Esophagus muscularis mucosa (tissue), 4 donors: ENCODE results near the gene ARPIN. TPM values are rescaled to one million over a fixed set of nuclear protein-coding genes. Genes with fewer than 3 reads are reported as not detected.
A peak's percentile ranks its signal among the peaks of the same experiment; 100 is the strongest.
"Not testable (repeated sequence)": the region's sequence is repeated elsewhere in the genome, so short reads cannot be mapped to it uniquely, and the experiment has no call there.

Source experiments
- DNase-seq: peaks from one replicate; pipeline ENCODE4 v3.0.0-alpha.2; 2017; ENCODE audit errors: extremely low spot score
- H3K27ac ChIP-seq, 4 donors: fragments of 200-600 bp; sonication (generic); replicated peaks in 1 of 4; 1 replicate in 3 of 4; 2 replicates in 1 of 4; pipeline ENCODE4 v1.5.1; 2016 to 2019; ENCODE audit warnings: mild to moderate bottlenecking in 1 of 4
- H3K27me3 ChIP-seq, 4 donors: fragments of 200-600 bp; sonication (generic); one replicate each; pipeline versions ENCODE4 v1.5.1 to v1.6.0; 2016 to 2019
- H3K36me3 ChIP-seq, 4 donors: fragments of 200-600 bp; sonication (generic); one replicate each; pipeline ENCODE4 v1.5.1; 2016 to 2019
- H3K4me1 ChIP-seq, 4 donors: fragments of 200-600 bp; sonication (generic); one replicate each; pipeline ENCODE4 v1.5.1; 2016 to 2019
- H3K4me3 ChIP-seq, 4 donors: fragments of 200-600 bp; sonication (generic); 1 replicate in 2 of 4; 2 replicates in 2 of 4; pipeline ENCODE4 v1.5.1; 2016 to 2019; ENCODE audit warnings: mild to moderate bottlenecking in 4 of 4, moderate library complexity in 1 of 4
- H3K9me3 ChIP-seq, 4 donors: fragments of 200-600 bp; sonication (generic); 1 replicate in 3 of 4; 2 replicates in 1 of 4; pipeline ENCODE4 v1.5.1; 2016 to 2019
- EP300 ChIP-seq: sonication (generic); formaldehyde crosslinking; IDR thresholded peaks from one replicate; pipeline ENCODE4 v1.6.1; 2017; ENCODE audit warnings: antibody characterized with exemption
- POLR2A ChIP-seq: fragments of 450-650 bp; IDR thresholded peaks from one replicate; pipeline ENCODE4 v1.6.1; 2017; ENCODE audit warnings: antibody characterized with exemption, moderate library complexity, mild to moderate bottlenecking, low read depth
- POLR2AphosphoS5 ChIP-seq, 2 donors: sonication (generic); formaldehyde crosslinking; IDR thresholded peaks; one replicate each; pipeline ENCODE4 v1.6.1; 2017; ENCODE audit warnings: antibody characterized with exemption in 2 of 2
- WGBS: methylation state at CpG from one replicate; pipeline ENCODE4 v1.1.5; 2018; 5-methylcytosine and 5-hydroxymethylcytosine counted together
- intact Hi-C: fragments of 100-400 bp; cut with DNase I; formaldehyde crosslinking; loops from one replicate; pipeline ENCODE4 v1.15.1; 2023
- total RNA-seq, 4 donors: library from RNA; depleted of rRNA; stranded (reverse); fragments of >200 nt; gene quantifications; one replicate each; pipeline versions ENCODE4 v1.1.0 to v1.2.1, GENCODE V29; 2016
- TF ChIP-seq, protein P1 (sequence below), 3 experiments: fragments of 200-600 bp in 2 of 3; fragments of 450-650 bp in 1 of 3; sonication (generic) in 2 of 3; IDR thresholded peaks; one replicate each; pipeline ENCODE4 v1.5.1; 2017 to 2019; ENCODE audit warnings: antibody characterized with exemption in 3 of 3, mild to moderate bottlenecking in 2 of 3, moderate library complexity in 1 of 3

Gene ARPIN
- total RNA-seq, 4 donors from 2014 or later = 19.9 to 26.6 (median 25.4) TPM

DNA sequence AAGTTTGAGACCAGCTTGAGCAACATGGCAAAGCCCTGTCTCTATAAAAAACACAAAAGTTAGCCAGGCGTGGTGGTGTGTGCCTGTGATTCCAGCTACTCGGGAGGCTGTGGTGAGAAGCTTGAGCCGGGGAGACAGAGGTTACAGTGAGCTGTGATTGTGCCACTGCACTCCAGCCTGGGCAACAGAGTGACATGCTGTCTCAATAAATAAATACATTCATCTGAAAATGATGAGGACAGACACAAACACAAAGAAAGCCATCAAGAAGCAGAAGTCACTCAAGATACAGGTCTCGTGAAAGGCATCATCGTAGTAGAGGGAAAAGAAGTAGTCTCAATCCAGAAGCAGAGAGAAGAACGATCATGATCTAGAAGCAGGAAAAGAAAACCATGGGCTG is 37.0 kb downstream of the ARPIN start:
- 85% methylated on average over 6 of the region's 6 CpGs for WGBS
- H3K4me3 ChIP-seq = no peak overlapping the region
- no peak for TF ChIP-seq POLR2AphosphoS5 (IDR thresholded peaks at IDR 0.05)
- TF ChIP-seq, protein P1, sequence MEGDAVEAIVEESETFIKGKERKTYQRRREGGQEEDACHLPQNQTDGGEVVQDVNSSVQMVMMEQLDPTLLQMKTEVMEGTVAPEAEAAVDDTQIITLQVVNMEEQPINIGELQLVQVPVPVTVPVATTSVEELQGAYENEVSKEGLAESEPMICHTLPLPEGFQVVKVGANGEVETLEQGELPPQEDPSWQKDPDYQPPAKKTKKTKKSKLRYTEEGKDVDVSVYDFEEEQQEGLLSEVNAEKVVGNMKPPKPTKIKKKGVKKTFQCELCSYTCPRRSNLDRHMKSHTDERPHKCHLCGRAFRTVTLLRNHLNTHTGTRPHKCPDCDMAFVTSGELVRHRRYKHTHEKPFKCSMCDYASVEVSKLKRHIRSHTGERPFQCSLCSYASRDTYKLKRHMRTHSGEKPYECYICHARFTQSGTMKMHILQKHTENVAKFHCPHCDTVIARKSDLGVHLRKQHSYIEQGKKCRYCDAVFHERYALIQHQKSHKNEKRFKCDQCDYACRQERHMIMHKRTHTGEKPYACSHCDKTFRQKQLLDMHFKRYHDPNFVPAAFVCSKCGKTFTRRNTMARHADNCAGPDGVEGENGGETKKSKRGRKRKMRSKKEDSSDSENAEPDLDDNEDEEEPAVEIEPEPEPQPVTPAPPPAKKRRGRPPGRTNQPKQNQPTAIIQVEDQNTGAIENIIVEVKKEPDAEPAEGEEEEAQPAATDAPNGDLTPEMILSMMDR (IDR thresholded peaks at IDR 0.05) = no peak
- TF ChIP-seq POLR2A = no peak
- TF ChIP-seq EP300 = no peak
- no peaks in the 10 kb centered on the region for H3K9me3 ChIP-seq
- intact Hi-C loops = loop anchor here (2.0 to 10.0 kb wide), 2 partner anchors 115 to 231 kb away; no protein-coding TSS in a partner anchor
- H3K27ac ChIP-seq = no peak overlapping the region
- peaks cover 0 to 9% (median 5%) of the 10 kb centered on the region in 4 donors for H3K4me1 ChIP-seq
- peaks cover 18 to 75% (median 47%) of the 10 kb centered on the region in 4 donors for H3K36me3 ChIP-seq
- H3K27me3 ChIP-seq = no peaks in the 10 kb centered on the region
- DNase-seq = no peak

DNA sequence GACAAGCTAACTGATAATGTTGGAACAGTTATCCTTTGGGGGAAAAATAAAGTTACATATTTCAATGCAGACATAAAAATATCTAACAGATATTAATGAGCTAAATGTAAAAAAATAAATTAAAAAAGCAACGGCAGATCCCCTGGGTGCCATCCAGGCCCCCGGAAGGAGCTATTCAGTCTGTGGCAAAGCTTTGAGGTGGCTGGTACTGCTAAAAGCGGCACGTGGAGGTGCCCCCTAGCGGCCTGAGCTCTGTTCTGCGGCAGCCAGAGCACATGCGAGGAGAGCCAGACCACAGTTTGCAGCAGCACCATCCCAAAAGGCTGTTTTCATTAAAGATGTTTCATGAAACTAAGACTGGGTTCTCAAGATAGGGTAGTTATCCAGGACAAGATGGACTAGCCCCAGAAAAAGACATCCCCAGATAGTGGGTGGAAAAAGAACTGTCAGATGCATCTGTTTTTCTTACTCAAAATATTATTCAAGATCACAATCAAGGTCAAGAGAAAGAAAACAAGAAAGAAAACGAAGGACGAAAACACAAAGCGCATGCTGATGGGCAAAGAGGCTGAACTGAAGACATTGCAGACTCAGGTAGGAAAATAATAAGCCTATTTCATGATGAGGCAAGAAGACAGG is 37.7 kb downstream of the ARPIN start:
- peaks cover 0 to 13% (median 6%) of the 10 kb centered on the region in 4 donors for H3K4me1 ChIP-seq
- intact Hi-C loops = loop anchor here (2.0 to 10.0 kb wide), 2 partner anchors 114 to 230 kb away; no protein-coding TSS in a partner anchor
- no peaks in the 10 kb centered on the region for H3K9me3 ChIP-seq
- WGBS = 25% methylated on average over 10 of the region's 10 CpGs
- TF ChIP-seq, protein P1 (IDR thresholded peaks at IDR 0.05) = peak; percentile 86 to 91 (median 87)
- no peak for TF ChIP-seq EP300
- TF ChIP-seq POLR2AphosphoS5 (IDR thresholded peaks at IDR 0.05) = peak; percentile 21 to 32
- no peak for TF ChIP-seq POLR2A
- H3K27me3 ChIP-seq = no peaks in the 10 kb centered on the region
- H3K27ac ChIP-seq = no peak overlapping the region
- H3K36me3 ChIP-seq = peaks cover 24 to 80% (median 50%) of the 10 kb centered on the region in 4 donors
- peak; percentile 93 for DNase-seq
- H3K4me3 ChIP-seq = no peak overlapping the region

DNA sequence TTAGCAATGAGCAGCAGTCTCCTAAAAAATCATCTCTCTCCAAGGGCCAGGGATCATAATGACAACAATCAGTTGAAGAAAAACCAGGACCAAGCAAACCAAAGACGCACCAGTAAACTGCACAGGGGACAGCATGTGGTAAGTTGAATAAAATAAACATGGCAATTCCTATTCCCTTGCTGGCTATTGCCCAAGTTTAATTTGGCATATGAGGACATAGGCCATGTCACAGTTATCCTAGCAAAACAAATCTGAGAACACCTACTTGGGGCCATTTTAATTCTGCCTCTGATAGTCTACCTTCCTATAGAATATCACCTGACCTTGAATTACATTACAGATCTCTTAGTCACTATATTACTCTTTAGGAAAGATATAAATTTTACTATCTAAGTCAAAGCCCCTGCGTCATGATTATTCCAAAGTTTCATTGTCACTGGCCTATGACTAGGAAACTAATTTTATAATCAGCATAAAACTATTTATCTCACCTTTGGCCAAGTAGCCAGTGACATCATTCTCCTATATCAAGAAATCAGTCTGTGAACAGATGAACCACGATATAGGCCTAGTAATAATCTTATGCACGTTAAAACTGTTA is 42.0 kb downstream of the ARPIN start:
- H3K4me3 ChIP-seq = no peak overlapping the region
- intact Hi-C loops = loop anchor here (10.0 kb wide), 1 partner anchor 226 kb away; no protein-coding TSS in a partner anchor
- peaks cover 0 to 13% (median 6%) of the 10 kb centered on the region in 4 donors for H3K4me1 ChIP-seq
- WGBS = 90% methylated on average over 4 of the region's 4 CpGs
- H3K27me3 ChIP-seq = no peaks in the 10 kb centered on the region
- H3K36me3 ChIP-seq = peaks cover 9 to 48% (median 33%) of the 10 kb centered on the region in 4 donors
- TF ChIP-seq, protein P1 (IDR thresholded peaks at IDR 0.05) = no peak
- TF ChIP-seq POLR2A (no peak), POLR2AphosphoS5 (IDR thresholded peaks at IDR 0.05) (no peak), EP300 (no peak)
- H3K9me3 ChIP-seq = no peaks in the 10 kb centered on the region
- no peak for DNase-seq
- H3K27ac ChIP-seq = no peak overlapping the region

DNA sequence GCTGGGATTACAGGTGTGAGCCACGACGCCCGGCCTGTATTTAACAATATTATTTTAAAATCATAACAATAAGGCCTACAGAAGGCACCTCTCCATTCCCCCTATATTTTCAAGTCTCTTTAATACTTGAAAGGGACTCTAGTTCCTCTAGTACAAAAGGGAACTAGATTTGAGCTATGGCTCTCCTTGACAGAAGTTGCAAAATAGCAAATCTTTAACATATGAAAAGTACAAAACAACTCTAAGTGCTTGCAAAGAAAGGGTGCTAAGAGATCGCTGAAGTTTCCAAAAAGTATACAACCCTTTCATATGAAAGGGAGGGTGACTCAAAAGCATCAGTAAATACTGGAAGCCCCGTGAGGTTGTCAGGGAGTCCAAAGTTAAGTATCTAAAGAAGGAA is 42.7 kb downstream of the ARPIN start:
- Histone ChIP-seq H3K4me3 (no peak overlapping the region), H3K27ac (no peak overlapping the region), H3K27me3 (no peaks in the 10 kb centered on the region), H3K9me3 (no peaks in the 10 kb centered on the region), H3K36me3 (peaks cover 15 to 49% (median 37%) of the 10 kb centered on the region in 4 donors), H3K4me1 (peaks cover 0 to 11% (median 6%) of the 10 kb centered on the region in 4 donors)
- intact Hi-C loops = loop anchor here (10.0 kb wide), 1 partner anchor 225 kb away; no protein-coding TSS in a partner anchor
- 95% methylated on average over 5 of the region's 5 CpGs for WGBS
- DNase-seq = no peak
- TF ChIP-seq, protein P1 (IDR thresholded peaks at IDR 0.05) = no peak
- no peak for TF ChIP-seq POLR2AphosphoS5 (IDR thresholded peaks at IDR 0.05)

DNA sequence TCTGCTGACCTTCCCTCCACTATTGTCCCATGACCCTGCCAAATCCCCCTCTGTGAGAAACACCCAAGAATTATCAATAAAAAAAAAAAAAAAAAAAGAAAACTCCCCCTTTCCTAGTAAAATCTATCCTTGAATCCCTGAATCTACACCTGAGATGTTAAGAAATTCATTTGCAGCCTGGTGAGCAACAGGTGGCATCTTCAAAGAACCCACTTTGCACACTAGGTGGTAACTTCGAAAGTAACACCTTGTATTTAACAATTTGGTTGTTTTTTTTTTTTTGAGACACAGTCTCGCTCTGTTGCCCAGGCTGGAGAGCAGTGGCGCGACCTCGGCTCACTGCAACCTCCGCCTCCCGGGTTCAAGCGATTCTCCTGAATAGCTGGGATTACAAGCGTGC is 43.3 kb downstream of the ARPIN start:
- not testable (repeated sequence) for H3K4me3 ChIP-seq

More for the DNA sequence above, 43.3 kb downstream of the ARPIN start:
- H3K4me1 ChIP-seq, H3K27ac ChIP-seq, intact Hi-C loops, DNase-seq, H3K9me3 ChIP-seq, H3K27me3 ChIP-seq: not testable (repeated sequence)
- peaks cover 20 to 53% (median 41%) of the 10 kb centered on the region in 4 donors for H3K36me3 ChIP-seq
- 98% methylated on average over 9 of the region's 9 CpGs for WGBS
